HS-5 (cell line): Measurements from ENCODE around the gene STX11.
"Not testable (repeated sequence)": the region's sequence is repeated elsewhere in the genome, so short reads cannot be mapped to it uniquely, and the experiment has no call there.

Experiments
- DNase-seq: peaks from one replicate; pipeline ENCODE4 v3.0.0-alpha.2; 2012; ENCODE audit warnings: low read depth

Gene STX11

DNA sequence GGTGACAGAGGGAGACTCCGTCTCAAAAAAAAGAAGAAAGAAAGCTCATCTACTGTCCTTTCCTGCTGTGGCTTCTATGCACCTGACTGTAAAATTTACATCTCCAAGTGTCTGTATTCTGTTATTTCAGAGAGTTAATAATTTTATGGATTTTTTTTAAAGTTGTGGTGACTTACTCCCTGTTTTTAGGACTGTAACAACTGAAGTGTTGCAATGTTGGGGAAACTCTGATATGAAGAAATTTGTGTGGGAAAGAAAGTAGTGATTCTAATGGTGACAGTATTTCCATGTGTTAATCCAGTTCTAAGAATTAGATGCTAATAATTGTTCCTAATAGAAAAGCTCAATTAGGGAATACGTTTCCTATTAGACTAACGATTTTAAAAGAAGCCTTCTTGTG lies 27.4 kb downstream of the STX11 start:
- DNase-seq, result no peak

DNA sequence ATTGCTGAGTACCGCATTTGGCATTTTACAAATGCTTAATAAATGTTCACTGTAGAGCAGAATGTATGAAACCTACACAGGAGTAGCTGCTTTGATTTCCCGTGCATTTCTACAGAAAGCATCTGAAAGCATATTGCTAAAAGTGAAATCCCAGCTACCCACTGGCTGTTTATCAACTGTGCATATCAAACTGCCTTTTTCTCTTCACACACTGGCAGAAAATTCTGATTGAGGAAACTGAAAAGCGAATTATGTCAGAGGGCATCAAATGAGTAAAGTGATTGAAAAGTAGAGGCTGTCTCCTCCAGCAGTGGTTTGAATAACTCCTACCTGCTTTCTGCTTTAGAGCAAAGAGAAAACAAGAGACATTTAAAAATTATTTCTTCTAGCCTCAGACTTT lies 28.0 kb downstream of the STX11 start:
- no peak for DNase-seq

DNA sequence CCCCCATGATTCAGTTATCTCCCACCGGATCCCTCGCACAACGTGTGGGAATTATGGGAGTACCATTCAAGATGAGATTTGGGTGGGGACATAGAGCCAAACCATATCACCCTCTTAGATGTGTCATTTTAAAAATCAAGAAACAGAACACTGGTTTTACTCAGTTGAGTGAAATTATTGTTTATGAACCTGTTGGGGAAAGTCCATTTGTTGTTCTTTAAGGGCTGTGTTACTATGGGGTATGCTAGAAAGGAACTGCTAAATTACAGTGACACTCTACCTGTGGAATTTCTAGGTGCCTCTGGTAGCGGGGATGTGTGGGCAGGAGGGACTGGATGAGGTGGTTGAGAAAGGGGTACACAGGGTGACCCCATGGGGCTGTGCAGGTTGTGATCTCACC lies 28.9 kb downstream of the STX11 start:
- DNase-seq, result no peak

DNA sequence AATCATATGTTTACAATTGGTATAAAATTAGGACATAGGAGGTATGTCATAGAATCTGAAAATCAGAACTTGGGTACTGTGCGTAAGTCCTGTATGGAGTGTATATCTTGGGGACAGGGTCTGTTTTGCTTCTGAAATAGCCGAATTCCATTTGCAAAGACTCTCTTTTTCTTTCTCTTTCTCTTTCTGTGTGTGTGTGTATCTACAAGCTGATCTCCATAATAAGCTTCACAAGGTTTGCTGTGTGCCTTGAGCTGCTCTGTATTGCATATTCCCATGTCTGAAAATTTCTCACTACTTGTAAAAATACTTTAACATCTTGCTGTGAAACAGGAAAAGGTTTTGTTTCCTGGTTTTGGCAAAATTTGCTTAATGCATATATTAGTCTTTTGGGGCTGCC lies 29.5 kb downstream of the STX11 start:
- DNase-seq, result no peak

DNA sequence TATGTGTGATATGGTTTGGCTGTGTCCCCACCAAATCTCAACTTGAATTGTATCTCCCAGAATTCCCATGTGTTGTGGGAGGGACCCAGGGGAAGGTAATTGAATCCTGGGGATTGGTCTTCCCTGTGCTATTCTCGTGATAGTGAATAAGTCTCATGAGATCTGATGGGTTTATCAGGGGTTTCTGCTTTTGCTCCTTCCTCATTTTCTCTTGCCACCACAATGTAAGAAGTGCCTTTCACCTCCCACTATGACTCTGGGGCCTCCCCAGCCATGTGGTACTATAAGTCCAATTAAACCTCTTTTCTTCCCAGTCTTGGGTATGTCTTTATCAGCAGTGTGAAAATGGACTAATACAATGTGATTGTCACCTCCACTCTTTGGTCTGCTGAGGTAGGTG lies 30.0 kb downstream of the STX11 start:
- DNase-seq, result not testable (repeated sequence)

DNA sequence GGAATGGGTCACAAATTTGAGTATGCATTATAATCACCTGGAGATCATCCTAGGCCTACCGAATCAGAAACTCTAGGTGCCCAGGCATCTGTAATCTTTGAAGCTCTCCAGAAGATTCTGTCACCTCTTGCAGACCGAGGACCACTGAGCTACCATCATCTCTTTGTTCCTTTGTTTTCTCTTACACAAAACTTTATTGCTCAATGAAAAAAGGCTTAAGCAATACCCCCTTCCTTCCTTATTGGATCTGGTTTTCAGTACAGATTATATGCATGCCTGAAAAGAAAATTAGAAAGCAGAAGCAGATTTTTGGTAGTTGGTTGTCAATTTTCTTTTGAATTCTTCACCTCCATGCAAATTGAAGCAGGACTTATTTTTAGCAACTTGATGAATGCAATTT lies 31.3 kb downstream of the STX11 start:
- DNase-seq, result no peak

DNA sequence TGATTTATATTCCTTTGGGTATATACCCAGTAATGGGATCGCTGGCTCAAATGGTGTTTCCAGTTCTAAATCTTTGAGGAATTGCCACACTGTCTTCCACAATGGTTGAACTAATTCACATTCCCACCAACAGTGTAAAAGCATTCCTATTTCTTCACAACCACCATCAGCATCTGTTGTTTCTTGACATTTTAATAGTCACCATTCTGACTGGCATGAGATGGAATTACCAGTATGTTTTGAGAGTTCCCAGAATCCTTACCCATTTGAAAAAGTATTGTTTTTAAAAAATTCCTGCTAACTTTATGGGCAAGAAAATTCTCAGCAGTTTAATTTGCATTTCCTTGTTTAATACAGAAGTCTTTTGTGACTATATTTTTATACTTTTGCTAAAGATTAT lies 33.9 kb downstream of the STX11 start:
- not testable (repeated sequence) for DNase-seq

DNA sequence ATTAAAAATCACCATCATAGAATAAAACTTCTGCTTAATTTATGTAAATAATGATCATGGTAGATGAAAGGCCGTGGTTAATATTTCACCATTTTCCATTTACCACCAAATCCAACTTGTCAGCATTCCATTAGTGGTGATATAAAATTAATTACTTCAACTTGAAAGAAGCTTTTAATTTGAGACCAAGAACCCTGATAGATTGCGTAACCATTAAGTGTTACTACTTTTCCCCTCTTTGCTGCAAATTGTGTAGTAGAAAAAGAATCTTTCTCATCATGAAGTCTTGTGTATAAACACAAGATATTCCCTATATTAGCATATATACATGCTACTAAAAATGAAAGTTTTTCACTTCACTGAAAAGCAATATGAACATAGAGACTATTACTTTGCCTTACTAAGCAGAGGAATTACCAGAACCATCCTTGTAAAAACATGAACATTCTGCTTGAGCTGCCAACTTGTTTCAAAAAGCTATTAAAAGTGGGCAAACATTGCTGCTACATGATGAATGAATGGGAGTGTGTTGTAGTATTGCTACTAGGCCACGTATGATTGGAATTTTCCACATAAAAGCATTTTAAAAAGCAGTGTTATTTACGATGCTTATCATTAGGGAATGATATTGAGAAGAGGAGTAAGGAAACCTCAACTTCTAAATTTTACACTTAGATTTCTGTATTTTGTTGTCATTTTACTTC lies 35.0 kb downstream of the STX11 start:
- no peak for DNase-seq

DNA sequence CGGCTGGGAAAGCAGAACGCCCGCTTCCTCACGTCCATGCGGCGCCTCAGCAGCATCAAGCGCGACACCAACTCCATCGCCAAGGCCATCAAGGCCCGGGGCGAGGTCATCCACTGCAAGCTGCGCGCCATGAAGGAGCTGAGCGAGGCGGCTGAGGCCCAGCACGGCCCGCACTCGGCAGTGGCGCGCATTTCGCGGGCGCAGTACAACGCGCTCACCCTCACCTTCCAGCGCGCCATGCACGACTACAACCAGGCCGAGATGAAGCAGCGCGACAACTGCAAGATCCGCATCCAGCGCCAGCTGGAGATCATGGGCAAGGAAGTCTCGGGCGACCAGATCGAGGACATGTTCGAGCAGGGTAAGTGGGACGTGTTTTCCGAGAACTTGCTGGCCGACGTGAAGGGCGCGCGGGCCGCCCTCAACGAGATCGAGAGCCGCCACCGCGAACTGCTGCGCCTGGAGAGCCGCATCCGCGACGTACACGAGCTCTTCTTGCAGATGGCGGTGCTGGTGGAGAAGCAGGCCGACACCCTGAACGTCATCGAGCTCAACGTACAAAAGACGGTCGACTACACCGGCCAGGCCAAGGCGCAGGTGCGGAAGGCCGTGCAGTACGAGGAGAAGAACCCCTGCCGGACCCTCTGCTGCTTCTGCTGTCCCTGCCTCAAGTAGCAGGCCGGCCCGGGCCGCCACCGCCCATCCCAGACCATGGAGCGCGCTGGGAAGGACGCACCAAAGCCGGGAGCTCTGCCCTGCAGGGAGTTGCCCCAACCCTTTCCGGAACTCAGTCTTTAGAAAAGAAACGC lies 36.7 kb downstream of the STX11 start:
- DNase-seq, result no peak

DNA sequence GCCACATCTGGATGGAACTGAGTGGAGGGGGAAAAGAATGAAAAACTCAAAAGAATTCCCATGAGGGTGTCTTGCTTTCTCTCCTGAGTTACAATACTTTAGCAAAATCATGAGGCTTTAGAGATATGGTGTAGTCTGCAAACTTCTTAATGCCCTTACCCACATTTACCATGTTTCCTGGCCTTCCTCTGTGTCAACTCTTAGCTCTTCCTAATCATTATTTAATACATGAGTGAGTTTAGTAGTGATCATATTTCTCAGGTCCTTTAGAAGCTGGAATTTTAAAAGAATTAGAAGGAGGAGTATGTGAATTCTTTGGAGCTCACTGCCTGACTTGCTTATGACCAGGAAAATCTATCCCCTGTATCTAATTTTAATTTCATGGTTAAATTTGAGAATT lies 39.0 kb downstream of the STX11 start:
- no peak for DNase-seq

DNA sequence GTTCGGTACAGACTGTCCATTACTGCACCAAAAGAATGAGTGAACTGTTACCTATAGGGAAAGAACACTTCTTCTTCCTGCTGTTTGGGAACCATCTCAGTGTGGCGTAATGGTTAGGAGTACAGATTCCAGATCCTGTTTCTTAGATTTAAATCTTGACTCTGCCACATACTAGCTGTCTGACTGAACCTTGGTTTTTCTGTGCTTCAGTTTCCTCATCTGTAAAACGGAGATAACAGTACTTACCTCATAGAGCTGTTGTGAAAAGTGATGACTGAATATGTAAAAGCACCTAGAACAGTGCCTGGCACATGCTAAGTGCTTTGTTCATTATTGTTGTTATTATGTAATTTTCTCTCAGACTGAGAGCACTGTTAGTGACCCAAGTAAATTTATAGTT lies 39.8 kb downstream of the STX11 start:
- no peak for DNase-seq

DNA sequence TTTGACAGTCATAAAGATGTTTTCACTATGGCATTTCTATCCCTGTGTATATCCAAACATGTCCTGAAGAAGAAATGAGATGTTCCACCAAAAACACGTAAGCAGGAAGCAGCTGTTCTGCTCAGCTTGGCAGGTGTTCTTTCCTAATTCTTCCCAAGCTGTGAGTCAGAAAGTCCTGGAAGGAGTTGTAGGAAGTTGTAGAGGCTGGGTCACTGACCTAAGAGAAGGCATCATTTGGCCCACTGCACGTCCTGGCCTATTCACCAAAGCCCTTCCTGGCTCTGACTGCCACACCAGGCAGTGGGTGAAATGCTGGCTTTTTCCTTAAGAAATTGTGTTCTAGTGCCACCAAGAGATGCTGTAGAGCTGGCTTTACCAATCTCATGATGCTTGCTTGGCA lies 40.3 kb downstream of the STX11 start:
- DNase-seq, result peak; percentile 38

DNA sequence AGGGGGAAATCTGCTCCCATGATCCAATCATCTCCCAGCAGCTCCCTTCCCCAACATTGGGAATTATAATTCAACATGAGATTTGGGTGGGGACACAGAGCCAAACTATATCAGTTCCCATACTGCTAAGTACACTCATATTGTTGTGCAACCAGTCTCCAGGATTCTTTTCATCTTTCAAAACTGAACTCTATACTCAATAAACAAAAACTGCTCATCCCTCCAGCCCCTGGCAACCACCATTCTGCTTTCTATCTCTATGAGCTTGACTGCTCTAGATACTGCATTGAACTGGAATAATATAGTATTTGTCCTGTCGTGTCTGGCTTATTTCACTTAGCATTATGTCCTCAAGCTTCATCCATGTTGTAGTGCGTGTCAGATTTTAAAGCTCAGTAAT lies 42.9 kb downstream of the STX11 start:
- no peak for DNase-seq

DNA sequence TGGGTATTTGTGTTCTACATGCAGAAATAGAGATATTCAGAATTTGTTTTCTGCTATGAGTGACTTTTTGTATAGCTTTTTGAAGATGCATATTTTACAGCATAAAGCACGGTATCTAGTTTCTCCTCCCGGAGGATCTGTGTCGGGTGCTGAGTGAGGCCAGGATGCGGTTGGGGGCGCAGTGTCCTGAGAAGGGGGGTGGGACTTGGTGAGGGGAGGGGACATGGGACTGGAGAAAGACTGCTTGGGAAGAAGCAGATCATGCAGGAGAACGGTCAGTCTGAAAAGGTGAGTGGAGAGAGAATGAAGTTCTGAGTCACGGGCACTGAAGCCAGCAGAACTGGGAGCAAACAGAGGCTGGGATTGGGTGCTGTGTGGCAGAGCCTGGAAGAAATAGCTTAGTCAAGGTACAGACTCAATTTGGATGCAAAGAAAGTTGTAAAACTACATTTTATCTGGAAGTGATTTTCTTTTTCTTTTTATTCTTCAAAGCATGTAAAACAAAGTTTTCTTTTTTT lies 44.0 kb downstream of the STX11 start:
- no peak for DNase-seq

DNA sequence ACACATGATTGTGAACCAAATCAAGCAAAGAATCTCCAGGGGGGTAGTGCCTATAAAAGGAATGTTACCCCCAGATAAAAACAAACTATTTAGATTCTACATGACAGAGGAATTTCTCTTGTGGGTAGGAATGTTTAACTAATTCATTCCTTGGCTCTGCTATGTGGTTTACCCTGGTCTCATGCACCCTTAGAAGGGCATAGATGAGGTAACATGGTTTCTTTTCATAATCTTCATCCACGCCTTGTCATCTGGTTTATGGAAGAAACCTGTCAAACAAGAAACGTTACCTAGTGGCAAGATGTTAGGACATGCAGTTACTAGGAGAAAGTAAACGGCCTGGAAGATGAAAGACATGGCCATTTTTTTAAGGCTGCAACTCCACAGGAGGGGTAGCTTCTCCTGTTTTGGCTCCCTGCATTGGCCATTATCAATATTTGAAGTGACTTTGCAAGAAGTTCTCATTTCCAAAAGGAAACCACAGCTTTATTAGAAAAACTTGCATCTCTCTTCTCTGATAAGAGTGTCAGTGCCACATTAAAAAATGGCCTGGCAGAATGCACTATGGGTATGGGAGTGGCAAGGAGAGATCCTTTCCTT lies 45.5 kb downstream of the STX11 start:
- DNase-seq, result no peak

DNA sequence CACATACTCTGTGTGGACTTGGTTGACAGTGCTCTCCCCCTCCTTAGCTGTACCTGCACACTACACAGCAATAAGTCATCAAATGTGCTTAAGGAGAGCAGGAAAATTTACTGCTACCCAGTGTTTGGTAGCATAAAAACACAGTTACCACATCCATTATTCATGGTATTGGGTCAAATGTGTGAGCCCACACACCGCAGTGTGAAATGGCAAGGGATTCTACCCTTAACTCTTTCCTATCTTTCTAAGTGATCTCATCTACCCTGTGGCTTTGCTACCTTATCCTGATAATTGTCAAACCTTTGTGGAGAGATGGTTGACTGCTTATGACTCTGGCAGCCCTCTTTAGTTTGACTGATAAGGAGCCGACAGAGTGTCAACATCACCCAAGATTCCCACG lies 47.6 kb downstream of the STX11 start:
- no peak for DNase-seq

DNA sequence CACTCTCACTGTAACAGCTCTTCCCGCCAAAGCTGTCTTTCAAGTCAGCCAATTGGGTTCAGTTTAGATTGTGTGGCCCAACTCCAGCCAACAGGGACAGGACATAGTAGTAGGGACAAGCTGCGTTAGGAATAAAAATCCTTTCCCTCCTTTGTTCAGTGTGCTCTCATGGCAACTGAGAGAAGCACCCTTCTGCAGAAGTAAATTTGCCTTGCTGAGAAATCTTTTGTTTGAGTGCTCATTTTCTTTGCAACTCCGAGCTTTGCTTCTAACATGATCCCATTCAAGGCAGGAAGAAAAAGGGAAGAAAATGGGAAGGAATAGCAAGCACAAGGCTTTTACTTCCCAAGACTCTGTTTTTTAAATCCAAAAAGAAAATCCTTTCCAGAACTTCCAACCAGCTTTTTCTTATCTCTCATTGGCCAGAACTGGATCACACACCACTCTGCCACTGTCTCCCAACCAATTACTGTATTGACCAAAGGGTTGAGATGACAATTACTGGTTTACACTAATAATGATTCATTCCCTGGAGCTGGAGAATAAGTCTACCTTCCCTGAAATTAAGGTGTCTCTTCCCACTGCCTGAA lies 52.7 kb downstream of the STX11 start:
- no peak for DNase-seq

DNA sequence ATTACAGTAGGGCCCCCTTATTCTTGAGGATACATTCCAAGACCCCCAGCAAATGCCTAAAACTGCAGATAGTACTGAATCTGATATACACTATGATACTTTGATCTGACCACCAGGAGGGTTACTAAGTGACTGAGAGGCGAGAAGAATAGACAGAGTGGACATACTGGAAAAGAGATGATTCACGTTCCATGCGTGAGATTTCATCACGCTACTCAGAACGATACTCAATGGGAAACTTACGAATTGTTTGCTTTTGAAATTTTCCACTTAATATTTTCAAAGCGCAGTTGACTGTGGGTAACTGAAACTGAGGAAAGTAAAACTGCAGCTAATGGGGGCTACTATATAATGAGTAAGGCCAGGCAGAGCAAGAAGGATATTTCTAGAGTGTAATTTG lies 60.8 kb downstream of the STX11 start:
- DNase-seq, result no peak

DNA sequence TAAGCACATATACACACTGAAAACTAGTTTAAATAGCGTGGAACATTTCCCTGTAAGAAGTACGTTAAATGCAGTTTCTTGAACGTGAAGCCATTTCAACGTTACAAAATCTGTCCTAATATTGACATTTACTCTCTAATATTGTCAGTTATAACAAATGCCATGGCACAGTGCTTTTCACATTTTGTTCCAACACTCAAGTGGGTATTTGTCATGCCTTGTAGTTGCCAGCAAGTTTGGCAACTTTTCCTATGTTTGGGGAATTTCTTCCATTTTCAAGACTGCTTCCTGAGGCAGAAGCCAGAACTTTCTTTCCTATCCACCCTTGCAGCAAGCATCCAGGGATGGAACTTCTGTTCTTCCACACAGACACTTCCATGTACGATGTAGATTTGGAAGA lies 63.0 kb downstream of the STX11 start:
- no peak for DNase-seq

DNA sequence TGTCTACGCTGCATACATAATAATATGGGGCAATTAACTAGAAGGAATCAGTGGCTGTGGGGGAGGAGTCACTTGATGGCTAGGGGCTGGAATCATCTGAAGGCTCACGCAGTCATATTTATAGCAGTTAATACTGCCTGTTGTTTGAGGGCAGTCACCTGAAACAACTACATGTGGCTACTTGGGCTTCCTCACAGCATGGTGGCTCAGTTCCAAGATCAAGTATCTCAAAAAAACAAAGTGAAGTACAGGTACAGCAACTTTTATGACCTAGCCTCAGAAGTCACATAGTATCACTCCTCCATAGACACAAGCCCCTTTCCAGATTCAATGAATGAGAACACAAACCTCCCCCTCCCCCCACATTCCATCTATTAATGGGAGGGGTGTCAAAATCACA lies 63.7 kb downstream of the STX11 start:
- DNase-seq, result no peak

DNA sequence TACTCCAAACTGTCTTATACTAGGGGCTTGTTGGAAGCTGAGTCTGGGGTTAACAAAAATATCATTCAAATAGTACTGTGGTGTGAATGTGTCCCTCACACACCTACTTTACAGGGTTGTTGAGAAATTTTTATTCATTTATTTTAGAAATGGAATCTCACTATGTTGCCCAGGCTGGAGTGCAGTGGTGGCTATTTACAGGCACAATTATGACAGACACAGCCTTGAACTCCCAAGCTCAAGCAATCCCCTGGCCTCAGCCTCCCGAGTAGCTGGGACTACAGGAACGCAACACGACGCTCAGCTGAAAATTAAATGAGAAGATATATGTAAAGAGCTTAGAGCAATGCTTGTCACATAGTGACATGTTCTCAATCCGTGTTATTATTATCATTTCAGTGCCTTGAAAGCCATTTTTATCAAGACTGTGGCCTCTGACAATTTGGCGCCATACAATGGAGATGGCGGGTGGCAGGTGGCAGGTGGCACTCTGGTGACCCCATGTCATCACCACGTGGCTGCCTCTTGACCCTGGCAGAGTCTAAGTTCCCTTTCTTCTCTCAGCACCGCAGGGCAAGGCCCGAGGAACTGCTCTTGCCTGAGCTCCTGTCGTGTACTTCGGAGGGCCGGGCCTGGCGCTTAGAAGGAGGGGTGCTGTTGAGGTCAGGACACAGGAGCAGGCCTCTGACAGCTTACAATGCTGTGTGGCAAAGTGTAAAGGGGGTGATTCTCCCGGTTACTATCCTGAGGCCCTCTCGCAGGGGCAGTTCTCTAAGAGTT lies 64.5 kb downstream of the STX11 start:
- DNase-seq, result no peak

DNA sequence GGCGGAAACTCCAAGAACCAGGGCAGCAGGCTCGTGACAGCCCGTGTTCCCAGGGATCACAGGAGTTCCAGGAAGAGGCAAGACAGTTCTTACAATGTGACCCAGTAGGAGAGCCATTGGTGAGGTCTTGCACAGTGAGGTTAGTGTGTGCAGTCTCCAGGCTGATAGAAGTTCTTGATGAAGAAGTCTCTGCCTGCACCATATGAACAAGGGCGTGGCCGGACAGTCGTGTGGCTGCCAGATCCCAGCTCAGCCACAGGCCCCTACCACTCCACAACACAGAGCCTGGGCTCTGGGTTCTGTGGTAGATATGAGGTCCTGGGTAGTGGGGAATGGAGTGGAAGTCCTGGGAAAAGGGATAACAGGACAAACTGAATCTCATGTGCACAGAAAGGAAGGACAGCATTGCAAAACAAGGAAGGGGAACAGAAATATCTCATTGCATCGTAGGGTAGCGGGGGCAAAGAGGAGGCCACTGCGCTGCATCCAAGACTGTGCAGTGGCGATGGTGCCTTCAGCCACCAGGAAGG lies 65.2 kb downstream of the STX11 start:
- peak; percentile 24 for DNase-seq
